ENCODE measurements around the gene TUBB3.

GRCh38 chr16:89908236-89908635 lies 14.9 kb upstream of the TUBB3 start:
- no peak for TF ChIP-seq SIN3A (conservative IDR thresholded peaks at IDR 0.05 in 1 of 2, IDR thresholded peaks at IDR 0.05 in 1 of 2; ENCODE audit: low read depth in 1 of 2, low read length in 2 of 2)
- TF ChIP-seq CTCF (IDR thresholded peaks at IDR 0.05; ENCODE audit: control extremely low read depth in 1 of 3, insufficient read depth in 1 of 3, low read depth in 1 of 3, low read length in 3 of 3) = no peak
